CD8-positive, alpha-beta memory T cell (primary cell): ENCODE results near the gene GLMP. TPM values are rescaled to one million over a fixed set of nuclear protein-coding genes. Genes with fewer than 3 reads are reported as not detected.
A peak's percentile ranks its signal among the peaks of the same experiment; 100 is the strongest.

Experiments
- CTCF ChIA-PET: fragments of 350-600 bp; sonication (Branson Sonifier 250); formaldehyde crosslinking; loops from one replicate; lab custom pipeline; 2021; ENCODE audit warnings: antibody characterized with exemption; lab: Charles Lee
- POLR2A ChIA-PET: fragments of 350-600 bp; sonication (Branson Sonifier 250); formaldehyde crosslinking; loops from one replicate; lab custom pipeline; 2021; ENCODE audit warnings: antibody characterized with exemption; lab: Charles Lee
- DNase-seq, 5 donors: peaks; one replicate each; pipeline versions ENCODE4 v3.0.0 to v3.0.0-alpha.2; 2020 to 2022; ENCODE audit warnings: mixed read lengths in 1 of 5
- H3K27ac ChIP-seq: one replicate; pipeline ENCODE4 v1.7.0; 2013; ENCODE audit warnings: low read depth, mild to moderate bottlenecking, low read length, moderate library complexity
- H3K27me3 ChIP-seq: 2 replicates; pipeline ENCODE4 v1.7.0; 2013; ENCODE audit warnings: low read length, mild to moderate bottlenecking; ENCODE audit not compliant: insufficient read depth, poor library complexity, severe bottlenecking
- H3K36me3 ChIP-seq: 2 replicates; pipeline ENCODE4 v1.7.0; 2013; ENCODE audit warnings: mild to moderate bottlenecking, low read length, moderate library complexity; ENCODE audit not compliant: insufficient read depth
- H3K4me1 ChIP-seq: 2 replicates; pipeline ENCODE4 v1.7.0; 2013; ENCODE audit warnings: mild to moderate bottlenecking, low read length, moderate library complexity; ENCODE audit not compliant: insufficient read depth
- H3K4me3 ChIP-seq: 2 replicates; pipeline ENCODE4 v1.7.0; 2013; ENCODE audit warnings: mild to moderate bottlenecking, low read length
- H3K9me3 ChIP-seq: 2 replicates; pipeline ENCODE4 v1.7.0; 2013; ENCODE audit warnings: mild to moderate bottlenecking, low read length
- H3K27ac Mint-ChIP-seq, 8 donors: one replicate each; pipeline ENCODE4 v1.8.0; 2020 to 2021; ENCODE audit warnings: mixed read lengths in 8 of 8, mild to moderate bottlenecking in 6 of 8, inconsistent platforms in 3 of 8, moderate library complexity in 3 of 8
- H3K27me3 Mint-ChIP-seq, 2 donors: one replicate each; pipeline ENCODE4 v1.8.0; 2020 to 2021; ENCODE audit warnings: mixed read lengths in 2 of 2, mild to moderate bottlenecking in 1 of 2, moderate library complexity in 1 of 2
- H3K36me3 Mint-ChIP-seq, 3 donors: one replicate each; pipeline ENCODE4 v1.8.0; 2020 to 2021; ENCODE audit warnings: mixed read lengths in 3 of 3, inconsistent platforms in 1 of 3, mild to moderate bottlenecking in 1 of 3
- H3K4me1 Mint-ChIP-seq, 3 donors: one replicate each; pipeline ENCODE4 v1.8.0; 2020 to 2021; ENCODE audit warnings: mixed read lengths in 3 of 3, inconsistent platforms in 1 of 3, mild to moderate bottlenecking in 1 of 3
- H3K4me3 Mint-ChIP-seq, 7 donors: one replicate each; pipeline ENCODE4 v1.8.0; 2020 to 2021; ENCODE audit warnings: mixed read lengths in 7 of 7, mild to moderate bottlenecking in 6 of 7, moderate library complexity in 4 of 7, inconsistent platforms in 2 of 7
- H3K9me3 Mint-ChIP-seq, 5 donors: one replicate each; pipeline ENCODE4 v1.8.0; 2020 to 2022; ENCODE audit warnings: mixed read lengths in 5 of 5, mild to moderate bottlenecking in 3 of 5, moderate library complexity in 2 of 5, inconsistent platforms in 1 of 5
- polyA plus RNA-seq: library from polyadenylated mRNA; unstranded; fragments of 300-500 nt; fragmentation: Illumina TruSeq; gene quantifications from one replicate; pipeline ENCODE4 v1.2.3, GENCODE V29; 2021
- total RNA-seq, 2 experiments: library from RNA; stranded (reverse); gene quantifications; one replicate each; pipeline ENCODE4 v1.2.3, GENCODE V29; 2021

The GLMP gene
- total and polyA plus RNA-seq, 3 experiments from 2014 or later = 18.9 to 20.9 (median 19.5) TPM

DNA sequence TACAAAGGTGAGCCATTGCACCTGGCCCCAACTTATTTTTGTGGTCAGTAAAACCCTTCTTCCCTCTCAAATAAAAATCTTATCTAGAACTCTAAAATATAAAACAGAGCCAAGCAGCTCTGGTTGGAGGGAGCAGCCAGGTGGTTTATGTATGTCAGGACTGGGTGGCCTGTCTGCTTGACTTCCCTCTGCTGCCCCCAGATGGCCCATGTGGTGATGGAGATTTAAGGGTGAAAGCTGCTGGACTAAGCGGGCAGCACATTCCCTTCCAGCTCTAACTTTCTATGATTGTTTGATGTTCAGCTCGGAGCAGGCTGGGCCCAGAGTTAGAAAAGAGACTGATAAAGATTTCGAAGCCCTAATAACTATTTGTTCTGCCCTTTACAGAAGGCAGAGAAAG is 35.7 kb downstream of the GLMP start:
- H3K4me3 Mint-ChIP-seq = no peak overlapping the region
- H3K9me3 Mint-ChIP-seq = no peaks in the 10 kb centered on the region
- H3K4me1 Mint-ChIP-seq = peaks cover 0 to 2% (median 0%) of the 10 kb centered on the region in 3 donors
- H3K4me3 ChIP-seq = no peak overlapping the region
- H3K9me3 ChIP-seq = no peaks in the 10 kb centered on the region
- ChIA-PET POLR2A (interaction anchor here (1.0 kb wide), 1 partner anchor 8 kb away, joined by 4 read pairs; no protein-coding TSS in a partner anchor), CTCF (no interaction called here)
- no peak overlapping the region for H3K27ac ChIP-seq
- DNase-seq = no peak
- no peaks in the 10 kb centered on the region for H3K27me3 ChIP-seq
- no peaks in the 10 kb centered on the region for H3K4me1 ChIP-seq
- no peaks in the 10 kb centered on the region for H3K27me3 Mint-ChIP-seq
- peaks cover 61% of the 10 kb centered on the region for H3K36me3 ChIP-seq
- no peak overlapping the region for H3K27ac Mint-ChIP-seq
- H3K36me3 Mint-ChIP-seq = peaks cover 18 to 80% (median 24%) of the 10 kb centered on the region in 3 donors

- H3K27ac Mint-ChIP-seq = peak overlapping the region in 2 of 8 donors; percentile 81 to 82
- peaks cover 0 to 4% (median 2%) of the 10 kb centered on the region in 3 donors for H3K4me1 Mint-ChIP-seq
- no peak for DNase-seq
- H3K27me3 ChIP-seq = no peaks in the 10 kb centered on the region
- ChIA-PET CTCF (no interaction called here), POLR2A (no interaction called here)
- H3K27me3 Mint-ChIP-seq = no peaks in the 10 kb centered on the region
- no peaks in the 10 kb centered on the region for H3K9me3 Mint-ChIP-seq
- H3K9me3 ChIP-seq = no peaks in the 10 kb centered on the region
- H3K4me3 ChIP-seq = no peak overlapping the region
- no peak overlapping the region for H3K27ac ChIP-seq
- peaks cover 12 to 77% (median 23%) of the 10 kb centered on the region in 3 donors for H3K36me3 Mint-ChIP-seq
- H3K4me1 ChIP-seq = no peaks in the 10 kb centered on the region
- peaks cover 67% of the 10 kb centered on the region for H3K36me3 ChIP-seq
- no peak overlapping the region for H3K4me3 Mint-ChIP-seq
Measured at GRCh38 chr1:156258859-156259258, 36.6 kb downstream of the GLMP start.

DNA sequence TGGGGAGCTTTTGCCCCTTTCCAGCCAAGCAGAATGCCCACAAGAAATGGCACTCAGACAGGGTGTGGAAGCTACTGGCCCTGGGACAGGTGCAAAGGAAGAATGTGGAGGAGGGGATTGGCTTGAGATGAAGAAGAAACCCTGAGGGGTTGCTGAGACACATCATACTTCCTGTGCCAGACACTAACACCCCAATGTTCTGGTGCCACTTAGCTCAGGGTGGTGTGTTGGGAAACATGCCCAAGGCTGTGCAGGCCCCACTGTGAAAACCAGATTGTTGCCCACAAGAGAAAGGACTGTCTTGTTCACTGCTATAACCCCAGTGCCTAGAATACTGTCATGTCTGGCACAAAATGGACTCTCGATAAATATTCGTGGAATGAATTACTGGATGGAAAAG is 37.8 kb downstream of the GLMP start:
- H3K4me1 ChIP-seq = no peaks in the 10 kb centered on the region
- ChIA-PET CTCF (no interaction called here), POLR2A (no interaction called here)
- H3K27ac ChIP-seq = no peak overlapping the region
- Mint-ChIP-seq H3K27me3 (no peaks in the 10 kb centered on the region), H3K4me3 (no peak overlapping the region), H3K27ac (peak overlapping the region in 6 of 8 donors; percentile 14 to 86 (median 49)), H3K36me3 (peaks cover 9 to 77% (median 26%) of the 10 kb centered on the region in 3 donors), H3K4me1 (peaks cover 0 to 4% (median 2%) of the 10 kb centered on the region in 3 donors), H3K9me3 (no peaks in the 10 kb centered on the region)
- no peak for DNase-seq
- peaks cover 71% of the 10 kb centered on the region for H3K36me3 ChIP-seq
- H3K4me3 ChIP-seq = no peak overlapping the region
- H3K9me3 ChIP-seq = no peaks in the 10 kb centered on the region
- H3K27me3 ChIP-seq = no peaks in the 10 kb centered on the region

DNA sequence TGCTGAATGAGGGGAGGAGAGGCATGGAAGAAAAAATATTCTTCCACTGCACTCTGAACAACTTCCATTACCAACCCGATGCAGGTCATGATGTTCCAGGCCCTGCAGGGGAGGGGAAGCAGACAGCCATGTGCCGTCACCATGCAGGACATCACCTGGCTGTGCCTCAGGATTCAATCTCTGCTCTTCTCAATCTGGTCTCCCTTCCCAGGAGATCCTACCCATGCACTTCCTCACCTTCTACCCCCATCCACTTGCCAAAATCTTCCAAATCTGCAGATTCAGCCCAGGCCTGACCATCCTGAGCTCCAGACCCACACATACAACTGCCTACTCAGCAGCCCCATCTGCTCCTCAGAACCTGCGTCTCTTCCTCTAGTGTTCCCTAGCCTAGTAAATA is 41.8 kb downstream of the GLMP start:
- Mint-ChIP-seq H3K9me3 (no peaks in the 10 kb centered on the region), H3K4me1 (peaks cover 0 to 4% (median 0%) of the 10 kb centered on the region in 3 donors), H3K36me3 (peaks cover 0 to 83% (median 19%) of the 10 kb centered on the region in 3 donors), H3K27ac (peak overlapping the region in 4 of 8 donors; percentile 7 to 68 (median 50)), H3K4me3 (no peak overlapping the region), H3K27me3 (no peaks in the 10 kb centered on the region)
- H3K36me3 ChIP-seq = peaks cover 65% of the 10 kb centered on the region
- no peak for DNase-seq
- H3K9me3 ChIP-seq = no peaks in the 10 kb centered on the region
- CTCF ChIA-PET = no interaction called here
- H3K27me3 ChIP-seq = no peaks in the 10 kb centered on the region
- POLR2A ChIA-PET = no interaction called here
- no peak overlapping the region for H3K27ac ChIP-seq
- H3K4me3 ChIP-seq = no peak overlapping the region
- H3K4me1 ChIP-seq = no peaks in the 10 kb centered on the region

GRCh38 chr1:156251527-156251926 is 44.0 kb downstream of the GLMP start:
- Histone ChIP-seq H3K4me3 (no peak overlapping the region), H3K9me3 (no peaks in the 10 kb centered on the region), H3K27me3 (no peaks in the 10 kb centered on the region), H3K27ac (no peak overlapping the region), H3K4me1 (peaks cover under 1% of the 10 kb centered on the region), H3K36me3 (peaks cover 53% of the 10 kb centered on the region)
- no peak overlapping the region for H3K4me3 Mint-ChIP-seq
- POLR2A ChIA-PET = no interaction called here
- no peaks in the 10 kb centered on the region for H3K9me3 Mint-ChIP-seq
- no peaks in the 10 kb centered on the region for H3K27me3 Mint-ChIP-seq
- CTCF ChIA-PET = interaction anchor here (1.0 kb wide), 1 partner anchor 27 kb away, joined by 4 read pairs; no protein-coding TSS in a partner anchor
- no peak for DNase-seq
- peaks cover 0 to 64% (median 15%) of the 10 kb centered on the region in 3 donors for H3K36me3 Mint-ChIP-seq
- peaks cover 0 to 4% (median 4%) of the 10 kb centered on the region in 3 donors for H3K4me1 Mint-ChIP-seq
- peak overlapping the region in 3 of 8 donors; percentile 14 to 76 (median 40) for H3K27ac Mint-ChIP-seq

GRCh38 chr1:156249593-156249992 is 45.9 kb downstream of the GLMP start:
- H3K4me3 ChIP-seq = no peak overlapping the region
- H3K27me3 Mint-ChIP-seq = peaks cover 0 to 1% of the 10 kb centered on the region in 2 donors
- no peaks in the 10 kb centered on the region for H3K27me3 ChIP-seq
- H3K27ac Mint-ChIP-seq = peak overlapping the region in 5 of 8 donors; percentile 10 to 38 (median 36)
- H3K4me3 Mint-ChIP-seq = peak overlapping the region in 1 of 7 donors; percentile 54
- no peak overlapping the region for H3K27ac ChIP-seq
- peaks cover 16% of the 10 kb centered on the region for H3K4me1 ChIP-seq
- no peaks in the 10 kb centered on the region for H3K9me3 Mint-ChIP-seq
- H3K36me3 Mint-ChIP-seq = peaks cover 0 to 55% (median 9%) of the 10 kb centered on the region in 3 donors
- H3K4me1 Mint-ChIP-seq = peaks cover 15 to 19% (median 18%) of the 10 kb centered on the region in 3 donors
- H3K9me3 ChIP-seq = no peaks in the 10 kb centered on the region
- no peak for DNase-seq
- H3K36me3 ChIP-seq = peaks cover 44% of the 10 kb centered on the region
- ChIA-PET CTCF (no interaction called here), POLR2A (no interaction called here)

GRCh38 chr1:156248323-156248683 is 47.2 kb downstream of the GLMP start:
- peaks cover 0 to 1% of the 10 kb centered on the region in 2 donors for H3K27me3 Mint-ChIP-seq
- ChIA-PET CTCF (no interaction called here), POLR2A (no interaction called here)
- Histone ChIP-seq H3K9me3 (no peaks in the 10 kb centered on the region), H3K36me3 (peaks cover 33% of the 10 kb centered on the region), H3K4me3 (no peak overlapping the region), H3K4me1 (peaks cover 16% of the 10 kb centered on the region), H3K27me3 (no peaks in the 10 kb centered on the region), H3K27ac (no peak overlapping the region)
- H3K4me1 Mint-ChIP-seq = peaks cover 15 to 21% (median 16%) of the 10 kb centered on the region in 3 donors
- peaks cover 0 to 44% (median 7%) of the 10 kb centered on the region in 3 donors for H3K36me3 Mint-ChIP-seq
- peak overlapping the region in 2 of 7 donors; percentile 50 to 55 for H3K4me3 Mint-ChIP-seq
- H3K9me3 Mint-ChIP-seq = no peaks in the 10 kb centered on the region
- H3K27ac Mint-ChIP-seq = peak overlapping the region in 1 of 8 donors; percentile 70
- no peak for DNase-seq

- Mint-ChIP-seq H3K4me3 (peak within 1 kb of the TSS in 6 of 7 donors; percentile 9 to 56 (median 48)), H3K27ac (peak within 1 kb of the TSS in 6 of 8 donors; percentile 17 to 70 (median 43)), H3K9me3 (no peaks in the 10 kb centered on the region), H3K36me3 (peaks cover 0 to 38% (median 3%) of the 10 kb centered on the region in 3 donors), H3K4me1 (peaks cover 15 to 21% (median 16%) of the 10 kb centered on the region in 3 donors), H3K27me3 (peaks cover 0 to 1% of the 10 kb centered on the region in 2 donors)
- Histone ChIP-seq H3K36me3 (peaks cover 27% of the 10 kb centered on the region), H3K27me3 (no peaks in the 10 kb centered on the region), H3K27ac (no peak within 1 kb of the TSS), H3K4me3 (no peak within 1 kb of the TSS), H3K9me3 (no peaks in the 10 kb centered on the region), H3K4me1 (peaks cover 16% of the 10 kb centered on the region)
- no peak for DNase-seq
- POLR2A ChIA-PET = interaction anchor here (1.2 kb wide), 1 partner anchor 34 kb away, joined by 3 read pairs; the partner anchor contains the start of gene SMG5
- CTCF ChIA-PET = no interaction called here
Measured at GRCh38 chr1:156247460-156248322, 47.8 kb downstream of the GLMP start, which contains the start of gene PAQR6. TSS of gene PAQR6 (minus strand) at chr1:156248056. CDS start at chr1:156246731, 1,325 bp downstream.
